HFF-Myc (cell line): ENCODE results near the gene ALDH16A1.

Experiments
- DNase-seq: peaks from one replicate; pipeline ENCODE4 v3.0.0-alpha.2; 2011; ENCODE audit warnings: low read depth; ENCODE audit errors: extremely low read depth
- H3K4me3 ChIP-seq: replicated peaks from 2 replicates; pipeline ENCODE4 v1.5.1; 2011; ENCODE audit warnings: low read depth, mild to moderate bottlenecking, control low read depth, low read length
- TF ChIP-seq, protein P1 (sequence below): IDR thresholded peaks from 2 replicates; pipeline ENCODE4 v1.5.1; 2012; ENCODE audit warnings: mild to moderate bottlenecking, low read depth, low read length, control low read depth; ENCODE audit errors: missing control alignments

ALDH16A1 gene

DNA sequence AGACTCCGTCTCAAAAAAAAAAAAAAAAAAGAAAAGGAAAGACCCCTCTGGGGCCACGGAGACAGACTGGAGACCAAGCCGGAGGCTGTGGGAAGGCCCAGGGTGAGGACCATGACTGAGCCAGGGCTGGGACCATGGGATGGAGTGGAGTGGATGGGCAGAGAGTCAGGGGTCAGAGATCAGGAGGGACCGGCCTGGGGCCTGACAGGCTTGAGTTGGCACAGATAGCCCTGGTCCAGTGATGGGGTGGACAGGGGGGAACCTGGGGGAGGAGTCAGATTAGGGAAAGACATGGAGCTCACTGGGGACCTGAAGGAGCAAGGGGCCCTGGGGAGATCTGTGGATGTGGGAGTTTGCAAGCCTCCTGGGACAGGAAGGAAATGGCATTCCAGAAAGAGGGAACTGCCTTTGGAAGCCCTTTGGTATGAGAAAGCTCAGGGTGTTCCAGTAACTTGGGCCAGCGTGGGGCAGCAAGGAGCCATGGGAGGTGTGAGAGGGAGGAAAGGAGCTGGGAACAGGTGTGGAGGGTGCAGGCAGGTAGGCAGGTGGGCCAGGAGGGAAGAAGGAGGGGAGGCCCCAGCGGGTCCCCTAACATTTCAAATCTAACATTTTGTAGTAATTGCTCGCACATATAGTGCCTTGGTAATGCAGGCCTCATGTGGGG is 28.1 kb downstream of the ALDH16A1 start:
- no peak for DNase-seq
- TF ChIP-seq, protein P1, sequence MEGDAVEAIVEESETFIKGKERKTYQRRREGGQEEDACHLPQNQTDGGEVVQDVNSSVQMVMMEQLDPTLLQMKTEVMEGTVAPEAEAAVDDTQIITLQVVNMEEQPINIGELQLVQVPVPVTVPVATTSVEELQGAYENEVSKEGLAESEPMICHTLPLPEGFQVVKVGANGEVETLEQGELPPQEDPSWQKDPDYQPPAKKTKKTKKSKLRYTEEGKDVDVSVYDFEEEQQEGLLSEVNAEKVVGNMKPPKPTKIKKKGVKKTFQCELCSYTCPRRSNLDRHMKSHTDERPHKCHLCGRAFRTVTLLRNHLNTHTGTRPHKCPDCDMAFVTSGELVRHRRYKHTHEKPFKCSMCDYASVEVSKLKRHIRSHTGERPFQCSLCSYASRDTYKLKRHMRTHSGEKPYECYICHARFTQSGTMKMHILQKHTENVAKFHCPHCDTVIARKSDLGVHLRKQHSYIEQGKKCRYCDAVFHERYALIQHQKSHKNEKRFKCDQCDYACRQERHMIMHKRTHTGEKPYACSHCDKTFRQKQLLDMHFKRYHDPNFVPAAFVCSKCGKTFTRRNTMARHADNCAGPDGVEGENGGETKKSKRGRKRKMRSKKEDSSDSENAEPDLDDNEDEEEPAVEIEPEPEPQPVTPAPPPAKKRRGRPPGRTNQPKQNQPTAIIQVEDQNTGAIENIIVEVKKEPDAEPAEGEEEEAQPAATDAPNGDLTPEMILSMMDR, result no peak
- H3K4me3 ChIP-seq, result no peak overlapping the region

DNA sequence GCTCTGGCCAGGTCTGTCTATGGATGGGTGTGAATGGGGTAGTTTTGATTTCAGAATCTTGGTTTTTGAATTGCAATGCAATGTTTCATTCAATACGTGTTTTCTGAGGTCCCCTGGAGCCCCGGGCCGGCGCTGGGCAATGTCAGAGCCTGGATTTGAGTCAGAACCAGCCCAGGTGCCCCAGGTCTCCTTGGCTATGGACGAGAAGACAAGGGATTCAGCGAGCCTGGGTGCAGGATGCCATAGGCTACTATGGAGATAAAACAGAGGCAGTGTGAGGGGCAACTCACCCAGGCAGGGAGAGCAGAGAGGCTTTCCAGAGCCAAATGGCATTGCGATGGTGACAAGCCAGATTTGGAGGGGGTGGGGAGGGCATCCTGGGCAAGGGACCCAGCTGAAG is 33.2 kb downstream of the ALDH16A1 start:
- no peak for DNase-seq
- TF ChIP-seq, protein P1, result no peak
- no peak overlapping the region for H3K4me3 ChIP-seq

DNA sequence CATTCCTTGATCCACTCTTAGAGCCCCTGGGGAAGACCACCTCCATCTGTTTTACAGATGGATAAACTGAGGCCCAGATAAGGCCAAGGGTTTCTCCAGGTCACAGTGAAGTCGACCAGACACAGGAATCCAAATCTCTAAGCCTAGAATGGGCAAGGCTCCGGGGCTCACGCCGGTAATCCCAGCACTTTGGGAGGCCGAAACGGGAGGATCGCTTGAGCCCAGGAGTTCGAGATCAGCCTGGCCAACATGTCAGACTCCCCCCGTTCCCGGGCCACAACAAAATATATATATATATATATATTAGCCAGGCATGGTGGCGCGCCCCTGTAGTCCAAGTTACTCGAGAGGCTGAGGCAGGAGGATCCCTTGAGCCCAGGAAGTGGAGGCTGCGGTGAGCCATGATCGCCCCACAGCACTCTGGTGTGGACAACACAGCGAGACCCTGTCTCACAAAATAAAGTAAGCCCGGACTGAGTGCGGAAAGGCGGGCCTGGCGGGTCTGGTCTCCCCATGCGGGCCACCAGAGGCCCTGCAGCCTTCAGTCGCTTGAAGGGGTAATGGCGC is 33.8 kb downstream of the ALDH16A1 start:
- TF ChIP-seq, protein P1, result no peak
- DNase-seq, result no peak
- H3K4me3 ChIP-seq, result no peak overlapping the region

DNA sequence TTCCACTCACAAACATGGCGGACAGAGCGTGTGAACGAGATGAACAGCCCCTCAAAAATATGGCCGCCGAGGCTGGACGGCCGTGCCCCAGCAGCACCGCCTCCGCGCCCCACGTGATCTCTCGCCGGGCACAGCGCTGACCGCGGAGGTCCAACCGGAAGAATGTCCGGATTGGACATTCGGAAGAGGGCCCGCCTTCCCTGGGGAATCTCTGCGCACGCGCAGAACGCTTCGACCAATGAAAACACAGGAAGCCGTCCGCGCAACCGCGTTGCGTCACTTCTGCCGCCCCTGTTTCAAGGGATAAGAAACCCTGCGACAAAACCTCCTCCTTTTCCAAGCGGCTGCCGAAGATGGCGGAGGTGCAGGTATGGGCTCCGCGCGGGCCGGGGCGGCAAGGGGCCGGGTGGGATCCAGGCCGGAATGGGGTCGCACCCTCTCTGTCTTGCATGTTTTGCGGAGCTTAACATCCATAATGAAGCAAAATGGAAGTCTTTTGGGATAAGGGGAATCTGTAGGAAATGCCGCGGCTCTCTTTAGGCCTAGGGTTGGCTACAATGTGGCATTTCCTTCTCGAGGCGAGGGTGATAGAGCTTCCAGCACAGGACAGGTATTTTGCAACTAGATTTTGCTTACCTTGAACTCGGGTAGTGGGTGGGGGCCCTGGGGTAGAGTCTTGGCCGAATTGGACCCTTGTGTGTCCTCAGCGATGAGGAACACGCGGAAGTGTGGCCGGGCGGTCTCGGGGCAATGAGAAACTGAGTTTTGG is 34.4 kb downstream of the ALDH16A1 start, which contains the start of gene RPL13A:
Gene RPL13A (plus strand): TSS at position 332 of the 769 bp plus-strand sequence. CDS start 22 bp downstream, at position 354.
- H3K4me3 ChIP-seq, result peak within 1 kb of the TSS; percentile 100
- TF ChIP-seq, protein P1, result no peak
- DNase-seq, result peak; percentile 98

DNA sequence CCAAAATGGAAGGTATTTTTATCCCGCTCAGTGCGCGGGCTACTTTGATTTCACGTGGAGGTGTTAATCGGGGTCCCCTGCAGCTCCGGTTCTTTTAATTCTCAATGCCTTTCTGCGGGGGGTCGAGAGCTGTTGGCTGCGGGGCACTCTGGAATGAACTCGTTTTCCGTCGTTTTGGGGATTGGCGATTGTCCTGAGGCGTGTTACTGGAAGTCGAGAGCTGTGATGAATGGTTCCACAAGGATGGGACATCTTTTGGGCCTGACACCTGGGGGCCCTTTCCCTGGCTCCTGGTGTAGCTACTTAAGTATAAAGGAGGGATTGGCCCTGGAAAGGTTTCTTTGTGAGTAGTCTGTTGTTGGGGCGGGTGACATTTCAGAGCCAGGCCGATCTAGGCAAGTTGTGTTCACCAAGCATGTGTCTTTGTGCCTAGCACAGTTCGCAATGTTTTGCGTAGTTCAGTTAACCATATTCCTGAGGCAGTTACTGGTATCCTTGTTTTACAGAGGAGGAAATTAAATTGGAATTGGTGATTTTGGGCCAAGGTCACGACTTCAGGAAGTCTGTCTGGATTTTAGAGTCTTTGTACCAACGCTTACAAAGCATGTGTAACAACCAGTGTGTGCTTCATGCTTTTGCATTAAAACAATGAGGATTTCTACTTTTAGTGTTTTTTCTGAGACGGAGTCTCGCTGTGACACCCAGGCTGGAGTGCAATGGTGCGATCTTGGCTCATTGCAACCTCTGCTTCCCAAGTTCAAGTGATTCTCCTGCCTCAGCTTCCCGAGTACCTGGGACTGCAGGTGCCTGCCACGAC is 35.2 kb downstream of the ALDH16A1 start:
- DNase-seq, result no peak
- peak overlapping the region; percentile 100 for H3K4me3 ChIP-seq
- TF ChIP-seq, protein P1, result no peak

DNA sequence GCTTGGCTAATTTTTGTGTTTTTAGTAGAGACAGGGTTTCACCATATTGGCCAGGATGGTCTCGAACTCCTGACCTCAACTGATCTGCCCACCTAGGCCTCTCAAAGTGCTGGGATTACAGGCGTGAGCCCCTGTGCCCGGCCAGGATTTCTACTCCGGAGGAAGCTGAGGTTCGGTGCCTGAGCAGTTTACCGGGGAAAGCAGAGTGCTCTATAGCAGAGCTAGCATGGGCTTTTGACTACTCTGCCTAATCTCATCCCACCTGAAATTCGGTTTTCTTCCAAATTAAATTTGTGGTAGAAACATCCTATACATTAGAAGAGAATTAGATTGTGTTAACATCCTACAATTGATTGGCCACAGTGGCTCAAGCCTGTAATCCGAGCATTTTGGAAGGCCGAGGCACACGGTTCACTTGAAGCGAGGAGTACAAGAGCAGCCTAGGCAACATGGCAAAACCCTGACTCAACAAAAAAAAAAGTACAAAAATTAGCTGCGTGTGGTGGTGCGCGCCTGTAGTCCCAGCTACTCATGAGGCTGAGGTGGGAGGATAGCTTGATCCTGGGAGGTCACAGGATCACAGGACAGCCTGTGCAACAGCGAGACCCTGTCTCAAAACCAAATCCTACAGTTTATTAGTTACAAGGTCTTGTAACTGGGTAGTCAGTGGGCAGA is 36.0 kb downstream of the ALDH16A1 start:
- peak overlapping the region; percentile 100 for H3K4me3 ChIP-seq
- no peak for DNase-seq
- TF ChIP-seq, protein P1, result no peak
